A673 (cell line): Measurements from ENCODE around the gene FAM13A.

Source experiments
- CTCF ChIP-seq: fragments of 300-800, 200-600 bp; sonication (generic); conservative IDR thresholded peaks from 2 replicates; pipeline ENCODE4 v1.5.1; 2017; ENCODE audit warnings: low read depth, mild to moderate bottlenecking, antibody characterized with exemption, low read length, moderate library complexity, mixed read lengths
- EZH2 ChIP-seq: fragments of 200-600 bp; sonication (generic); IDR thresholded peaks from 2 replicates; pipeline ENCODE4 v1.6.1; 2017; ENCODE audit warnings: borderline replicate concordance, low read depth, mild to moderate bottlenecking, mixed read lengths, antibody characterized with exemption, low read length; ENCODE audit not compliant: poor library complexity, severe bottlenecking

GRCh38 chr4:88706574-88706973, 350.4 kb downstream of the FAM13A start:
- no peak for TF ChIP-seq EZH2
- peak; percentile 59 for TF ChIP-seq CTCF
